GM18868 (cell line): ENCODE results near the gene GGCT.
"Not testable (repeated sequence)": the region's sequence is repeated elsewhere in the genome, so short reads cannot be mapped to it uniquely, and the experiment has no call there.

Experiments
- ATAC-seq: cut with Tn5 transposase; IDR thresholded peaks from one replicate; pipeline ENCODE4 v1.9.1; 2021; ENCODE audit warnings: mild to moderate bottlenecking, moderate library complexity; ENCODE audit not compliant: unreplicated experiment

GGCT gene

GRCh38 chr7:30504301-30505173 is at the start of gene GGCT:
TSS of gene GGCT (minus strand) at chr7:30504829. CDS start at chr7:30504709, 120 bp downstream.
- ATAC-seq = peak; percentile 99

GRCh38 chr7:30553546-30553945 is 48.9 kb upstream of the GGCT start:
- no peak for ATAC-seq

GRCh38 chr7:30553141-30553540 is 48.5 kb upstream of the GGCT start:
- no peak for ATAC-seq

DNA sequence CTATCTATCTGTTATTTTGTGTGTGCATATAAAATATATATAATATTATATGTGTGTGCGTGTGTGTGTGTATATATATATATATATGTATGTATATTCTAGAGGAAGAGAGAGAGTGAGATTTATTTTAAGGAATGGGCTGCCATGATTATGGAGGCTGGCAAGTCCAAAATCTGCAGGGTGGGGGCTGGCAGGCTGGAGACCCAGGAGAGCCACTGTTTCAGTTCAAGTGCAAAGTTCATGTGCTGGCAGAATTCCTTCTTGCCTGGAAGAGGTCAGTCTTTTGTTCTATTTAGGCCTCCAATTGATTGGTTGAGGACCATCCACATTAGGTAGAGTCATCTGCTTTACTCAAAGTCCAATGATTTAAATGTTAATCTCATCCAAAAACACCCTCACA is 47.7 kb upstream of the GGCT start:
- ATAC-seq = no peak

DNA sequence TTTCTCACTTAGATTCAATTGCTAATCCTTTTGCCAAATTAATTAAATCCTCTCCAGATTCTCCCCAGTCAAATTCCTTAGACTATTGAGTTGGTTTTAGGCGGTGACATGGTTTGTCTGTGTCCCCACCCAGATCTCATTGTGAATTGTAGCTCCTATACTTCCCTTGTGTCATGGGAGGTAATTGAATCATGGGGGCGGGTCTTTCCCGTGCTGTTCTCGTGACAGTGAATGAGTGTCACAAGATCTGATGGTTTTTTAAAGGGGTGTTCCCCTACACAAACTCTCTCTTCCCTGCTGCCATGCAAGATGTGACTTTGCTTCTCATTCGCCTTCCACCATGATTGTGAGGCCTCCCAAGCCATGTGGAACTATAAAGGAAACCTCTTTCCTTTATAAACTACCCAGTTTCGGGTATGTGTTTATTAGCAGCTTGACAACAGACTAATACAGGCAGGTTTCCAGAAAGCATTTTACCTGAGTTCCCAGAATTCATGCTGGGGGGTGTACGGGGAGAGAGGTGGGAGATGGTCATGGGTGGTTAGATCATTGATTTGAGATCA is 45.4 kb upstream of the GGCT start:
- ATAC-seq = no peak

DNA sequence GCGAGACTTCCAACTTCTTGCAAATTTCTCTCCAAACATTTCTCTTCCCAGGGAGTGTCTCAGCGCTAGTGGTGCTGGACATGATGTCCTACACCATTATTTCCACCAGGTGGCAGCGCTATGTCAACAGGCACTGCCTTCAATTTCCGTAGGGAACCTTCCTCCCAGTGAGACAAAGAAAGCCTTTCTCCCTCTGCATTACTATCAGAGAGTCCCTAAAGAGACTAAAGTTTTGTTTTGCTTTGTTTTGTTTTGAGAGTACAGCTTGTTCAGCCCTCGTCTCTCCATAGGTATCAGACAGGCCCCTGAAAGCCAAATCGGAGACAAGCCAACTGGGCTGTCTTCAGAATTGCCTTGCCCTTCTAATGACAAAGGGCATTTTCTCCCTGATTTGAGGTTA is 44.2 kb upstream of the GGCT start:
- peak; percentile 62 for ATAC-seq

GRCh38 chr7:30546596-30546995 is 42.0 kb upstream of the GGCT start:
- ATAC-seq = no peak

DNA sequence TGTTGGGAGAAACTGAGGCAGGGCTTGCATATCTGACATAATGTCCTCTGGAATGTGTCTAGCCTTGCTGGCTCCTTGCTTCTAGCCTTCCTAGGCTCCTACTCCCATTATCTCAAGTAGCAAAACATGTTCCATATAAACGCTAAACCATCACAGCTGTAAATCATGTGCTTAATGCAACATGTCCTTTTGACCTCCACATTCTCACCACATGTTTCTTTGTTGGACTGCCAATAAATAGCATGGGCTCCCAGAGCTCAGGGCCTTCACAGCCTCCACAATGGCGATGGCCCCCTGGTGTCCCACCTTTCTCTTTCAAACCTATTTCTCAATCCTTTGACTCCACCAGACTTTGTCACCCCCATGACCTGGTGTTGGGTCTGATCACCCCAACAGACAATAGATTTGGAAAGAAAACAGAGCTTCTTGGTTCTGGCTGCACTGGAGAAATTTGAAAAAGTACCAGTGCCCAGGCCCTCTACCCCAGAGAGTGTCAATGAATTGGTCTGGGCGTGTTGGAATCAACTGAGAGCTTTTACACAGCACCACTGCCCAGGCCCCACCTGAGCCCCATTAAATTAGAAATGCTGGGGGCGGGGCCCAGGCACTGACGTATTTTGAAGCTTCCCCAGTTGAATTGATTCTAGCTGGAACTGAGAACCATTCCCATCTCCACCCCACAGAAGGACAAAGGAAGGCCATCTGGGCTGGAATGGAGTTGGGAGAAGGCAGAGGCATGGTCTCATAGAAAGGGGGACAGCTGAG is 41.3 kb upstream of the GGCT start:
- no peak for ATAC-seq

- ATAC-seq = no peak
These were observed 39.3 kb upstream of the GGCT start for GRCh38 chr7:30543813-30544525.

DNA sequence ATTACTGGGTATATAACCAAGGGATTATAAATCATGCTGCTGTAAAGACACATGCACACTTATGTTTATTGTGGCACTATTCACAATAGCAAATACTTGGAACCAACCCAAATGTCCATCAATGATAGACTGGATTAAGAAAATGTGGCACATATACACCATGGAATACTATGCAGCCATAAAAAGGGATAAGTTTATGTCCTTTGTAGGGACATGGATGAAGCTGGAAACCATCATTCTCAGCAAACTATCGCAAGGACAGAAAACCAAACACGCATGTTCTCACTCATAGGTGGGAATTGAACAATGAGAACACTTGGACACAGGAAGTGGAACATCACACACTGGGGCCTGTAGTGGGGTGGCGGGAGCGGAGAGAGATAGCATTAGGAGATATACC is 38.5 kb upstream of the GGCT start:
- not testable (repeated sequence) for ATAC-seq

- no peak for ATAC-seq
These were observed 29.3 kb upstream of the GGCT start for GRCh38 chr7:30533886-30534285.

DNA sequence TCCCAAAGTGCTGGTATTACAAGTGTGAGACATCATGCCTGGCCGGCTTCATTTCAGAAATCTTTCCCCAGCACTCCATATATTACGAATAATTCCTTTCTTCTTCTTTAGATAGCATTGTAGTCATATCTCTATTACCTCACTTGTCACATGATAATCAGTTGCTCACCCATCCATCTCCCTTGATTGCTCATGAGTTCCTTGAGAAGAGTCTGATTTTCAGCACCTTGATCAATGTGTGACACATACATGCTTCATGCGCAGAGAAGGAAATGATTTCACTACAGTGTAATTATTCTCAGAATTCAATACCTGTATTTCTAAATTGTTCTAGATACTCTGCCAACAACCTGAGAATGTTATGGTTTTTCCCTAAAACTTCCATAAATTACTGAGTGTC is 26.7 kb upstream of the GGCT start:
- no peak for ATAC-seq

DNA sequence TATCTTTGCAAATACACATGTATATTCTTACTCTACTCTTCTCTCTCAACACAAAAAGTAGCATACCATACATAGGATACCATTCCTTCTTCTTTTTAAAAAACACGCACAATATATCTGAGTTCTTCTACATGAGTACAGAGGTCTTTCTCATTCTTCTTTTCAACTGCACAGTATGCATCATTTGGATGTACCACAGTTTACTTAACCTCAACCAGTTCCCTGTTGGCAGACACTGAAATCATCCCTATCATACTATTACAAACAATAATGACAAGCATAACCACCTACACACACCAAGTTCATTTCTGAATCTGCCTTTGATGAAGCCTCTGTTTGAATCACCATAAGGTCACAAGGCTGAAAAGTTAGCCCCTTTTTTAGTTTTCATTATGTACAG is 25.7 kb upstream of the GGCT start:
- no peak for ATAC-seq

- ATAC-seq = no peak
These were observed 24.1 kb upstream of the GGCT start for GRCh38 chr7:30528779-30529178.

GRCh38 chr7:30527297-30527696 is 22.7 kb upstream of the GGCT start:
- ATAC-seq = not testable (repeated sequence)

GRCh38 chr7:30526163-30526562 is 21.5 kb upstream of the GGCT start:
- no peak for ATAC-seq

GRCh38 chr7:30525429-30525828 is 20.8 kb upstream of the GGCT start:
- no peak for ATAC-seq

- ATAC-seq = no peak
These were observed 19.9 kb upstream of the GGCT start for GRCh38 chr7:30524545-30524944.

GRCh38 chr7:30523466-30523865 is 18.8 kb upstream of the GGCT start:
- ATAC-seq = no peak

- no peak for ATAC-seq
These were observed 17.5 kb upstream of the GGCT start for GRCh38 chr7:30522159-30522558.

GRCh38 chr7:30521532-30521931 is 16.9 kb upstream of the GGCT start:
- no peak for ATAC-seq
